ENCODE measurements around the gene CDSN.

DNA sequence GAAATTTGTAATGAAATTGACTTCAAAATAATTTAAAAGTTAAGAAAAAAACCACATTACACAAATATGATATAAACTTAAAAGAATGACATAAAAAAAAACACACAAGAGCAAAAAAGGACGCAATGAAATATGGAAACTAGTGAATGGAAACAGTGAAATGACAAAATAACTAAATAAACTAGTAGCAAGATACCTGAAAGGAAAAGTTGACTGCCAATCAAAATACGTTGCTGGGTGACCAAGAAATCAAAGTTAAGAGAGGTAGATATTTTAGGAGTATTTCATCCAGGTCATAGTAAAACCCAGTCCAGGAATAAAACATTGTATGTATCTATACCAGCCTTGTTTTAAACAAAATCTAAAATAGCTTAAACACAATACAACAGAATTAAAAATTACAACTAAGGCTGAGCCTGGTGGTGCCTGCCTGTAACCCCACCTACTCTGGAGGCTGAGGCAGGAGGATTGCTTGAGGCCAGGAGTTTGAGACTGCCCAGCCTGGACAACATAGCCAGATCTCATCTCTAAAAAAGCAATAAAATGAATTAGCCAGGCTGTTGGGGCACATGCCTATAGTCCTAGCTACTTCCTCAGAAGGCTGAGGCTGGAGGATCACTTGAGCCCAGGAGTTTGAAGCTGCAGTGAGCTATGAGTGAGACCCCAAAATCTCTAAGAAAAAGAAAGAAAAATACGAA, 29.8 kb downstream of the CDSN start:
- TF ChIP-seq, protein P1, sequence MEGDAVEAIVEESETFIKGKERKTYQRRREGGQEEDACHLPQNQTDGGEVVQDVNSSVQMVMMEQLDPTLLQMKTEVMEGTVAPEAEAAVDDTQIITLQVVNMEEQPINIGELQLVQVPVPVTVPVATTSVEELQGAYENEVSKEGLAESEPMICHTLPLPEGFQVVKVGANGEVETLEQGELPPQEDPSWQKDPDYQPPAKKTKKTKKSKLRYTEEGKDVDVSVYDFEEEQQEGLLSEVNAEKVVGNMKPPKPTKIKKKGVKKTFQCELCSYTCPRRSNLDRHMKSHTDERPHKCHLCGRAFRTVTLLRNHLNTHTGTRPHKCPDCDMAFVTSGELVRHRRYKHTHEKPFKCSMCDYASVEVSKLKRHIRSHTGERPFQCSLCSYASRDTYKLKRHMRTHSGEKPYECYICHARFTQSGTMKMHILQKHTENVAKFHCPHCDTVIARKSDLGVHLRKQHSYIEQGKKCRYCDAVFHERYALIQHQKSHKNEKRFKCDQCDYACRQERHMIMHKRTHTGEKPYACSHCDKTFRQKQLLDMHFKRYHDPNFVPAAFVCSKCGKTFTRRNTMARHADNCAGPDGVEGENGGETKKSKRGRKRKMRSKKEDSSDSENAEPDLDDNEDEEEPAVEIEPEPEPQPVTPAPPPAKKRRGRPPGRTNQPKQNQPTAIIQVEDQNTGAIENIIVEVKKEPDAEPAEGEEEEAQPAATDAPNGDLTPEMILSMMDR (IDR thresholded peaks at IDR 0.05) = no peak
- TF ChIP-seq POLR2A (IDR thresholded peaks at IDR 0.05; ENCODE audit: low read length) = no peak

All from A549 (cell line).